Heart right ventricle (tissue), 16 donors: ENCODE measurements around the gene WDR83. TPM values are rescaled to one million over a fixed set of nuclear protein-coding genes. Genes with fewer than 3 reads are reported as not detected.

Source experiments
- ATAC-seq, 8 donors: fragments of 200-7000 bp; cut with Tn5 transposase; one replicate each; pipeline ENCODE4 v1.9.1; 2020; ENCODE audit warnings: mild to moderate bottlenecking in 8 of 8, moderate library complexity in 8 of 8, moderate number of reproducible peaks in 1 of 8
- DNase-seq, 2 donors: peaks; one replicate each; pipeline ENCODE4 v3.0.0-alpha.2; 2020
- H3K27ac ChIP-seq, 10 donors: fragments of 200-600 bp; sonication (generic) in 2 of 10; one replicate each; pipeline versions ENCODE4 v1.5.0 to v1.8.0; 2020 to 2022; ENCODE audit warnings: mild to moderate bottlenecking in 3 of 10
- H3K27me3 ChIP-seq, 7 donors: fragments of 200-600 bp; one replicate each; pipeline ENCODE4 v1.8.0; 2021 to 2022; ENCODE audit warnings: mild to moderate bottlenecking in 2 of 7
- H3K36me3 ChIP-seq, 9 donors: fragments of 200-600 bp; sonication (generic) in 1 of 9; one replicate each; pipeline versions ENCODE4 v1.5.0 to v1.8.0; 2020 to 2022; ENCODE audit warnings: mild to moderate bottlenecking in 2 of 9
- H3K4me1 ChIP-seq, 9 donors: fragments of 200-600 bp; sonication (generic) in 1 of 9; one replicate each; pipeline versions ENCODE4 v1.5.0 to v1.8.0; 2020 to 2022; ENCODE audit warnings: mild to moderate bottlenecking in 4 of 9
- H3K4me3 ChIP-seq, 10 donors: fragments of 200-600 bp; sonication (generic) in 2 of 10; one replicate each; pipeline versions ENCODE4 v1.5.0 to v1.8.0; 2020 to 2022; ENCODE audit warnings: mild to moderate bottlenecking in 7 of 10, moderate library complexity in 2 of 10
- H3K9me3 ChIP-seq, 11 donors: fragments of 200-600 bp in 10 of 11; sonication (generic) in 2 of 11; one replicate each; pipeline versions ENCODE4 v1.5.0 to v1.8.0; 2013 to 2022; ENCODE audit warnings: mild to moderate bottlenecking in 2 of 11, control low read depth in 1 of 11, moderate library complexity in 1 of 11
- CTCF ChIP-seq, 9 donors: fragments of 200-600 bp; sonication (generic) in 2 of 9; IDR thresholded peaks; one replicate each; pipeline versions ENCODE4 v1.5.0 to v1.8.0; 2021 to 2022; ENCODE audit warnings: antibody characterized with exemption in 9 of 9, mild to moderate bottlenecking in 5 of 9, moderate library complexity in 1 of 9
- WGBS, 2 donors: extraction: QIAGEN DNeasy Blood & Tissue Kit; methylation state at CpG; one replicate each; pipeline ENCODE4 v1.1.7; 2013; ENCODE audit warnings: inconsistent platforms in 1 of 2; 5-methylcytosine and 5-hydroxymethylcytosine counted together
- intact Hi-C, 10 donors: fragments of 100-400 bp; cut with DNase I; formaldehyde crosslinking; loops; one replicate each; pipeline versions ENCODE4 v1.11.1 to v1.14.2; 2022
- polyA plus RNA-seq, 2 donors: library from polyadenylated mRNA; stranded (reverse); fragments of 200-250 nt; gene quantifications; one replicate each; pipeline ENCODE4 v1.2.3, GENCODE V29; 2013
- total RNA-seq, 10 donors: library from RNA; stranded (reverse); fragmentation: NEBNext Ultra II Directional in 3 of 10; extraction: Animal tissue kit (Norgen Biotek cat#: 25700) in 3 of 10; gene quantifications; one replicate each; pipeline versions ENCODE4 v1.2.1 to v1.2.4, GENCODE V29; 2021 to 2023
- donor health status: Arrhythmogenic right ventricular cardiomyopathy.
- donor health status: ischemic (EF 13 %, LVEDD 7.1; RV severe dilation, severe dysfunction).
- donor health status: healthy with polysubstance abuse.
- donor health status: DM: no; HTN: yes; CAD: no.
- donor health status: DM: no; HTN: no; CAD: no.
- donor health status: ischemic (EF 25% LVEDD 6.9; RV normal size, moderate dysfunction).
- donor health status: ischemic (EF 25% LVEDD 5.7; RV mildly dilated, moderate dysfunction).
- donor health status: healthy.
- donor health status: DM: yes; HTN: yes; CAD: no.
- donor health status: Ischemic cardiomyopathy.
- donor health status: ischemic (EF 35%, LVEDD 5.7; RV mildly dilated, moderate dysfunction).
- donor health status: nonischemic (EF 11% LVEDD 7.7; RV severe dilation, severe dysfunction).
- donor health status: DM: yes; HTN: yes; CAD: no.
- donor health status: PGD.
- donor health status: ischemic (EF 29% LVEDD 5.4; RV normal size, mild dysfunction).
- donor health status: nonischemic (EF 23%, LVEDD 6.1; RV moderate dilation, normal function).

WDR83 gene
- total and polyA plus RNA-seq, 12 donors: 5.5 to 19.7 (median 8.1) TPM

DNA sequence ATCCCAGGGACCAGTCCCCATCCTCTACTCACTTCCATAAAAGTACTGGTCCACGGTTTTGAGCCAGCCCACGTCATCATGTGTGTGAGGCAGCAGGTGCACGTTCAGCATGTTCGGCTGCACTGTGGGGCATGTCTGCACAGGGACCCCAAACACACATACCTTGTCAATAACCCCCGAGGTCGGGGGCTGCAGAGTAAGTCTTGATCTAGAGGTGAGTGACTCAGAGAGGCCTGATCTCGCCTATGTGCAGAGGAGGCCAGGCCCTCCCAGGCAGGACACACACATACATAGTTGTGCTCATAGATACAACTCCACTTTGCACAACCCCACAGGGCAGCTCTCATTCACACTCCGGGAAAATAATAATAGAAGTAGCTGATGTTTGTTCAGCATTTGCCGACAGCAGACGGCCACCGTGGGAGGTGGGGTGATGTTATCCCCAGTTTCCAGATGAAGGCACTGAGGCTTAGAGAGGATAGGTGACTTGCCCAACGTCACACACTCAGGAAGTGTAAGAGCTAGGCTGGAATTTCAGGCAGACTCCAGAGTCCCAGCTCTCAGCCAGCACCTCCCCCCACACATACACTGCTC, 839 bp upstream of the WDR83 start:
- H3K4me1 ChIP-seq: peaks cover 17 to 49% (median 38%) of the 10 kb centered on the region in 9 donors
- ATAC-seq (peak in 1 of 8 donors; percentile 0), DNase-seq (no peak)
- peaks cover 0 to 51% (median 24%) of the 10 kb centered on the region in 9 donors for H3K36me3 ChIP-seq
- H3K27me3 ChIP-seq: no peaks in the 10 kb centered on the region
- WGBS, 2 donors: 60 to 68% methylated on average over 12 of the region's 12 CpGs
- no peak for TF ChIP-seq CTCF (IDR thresholded peaks at IDR 0.05)
- H3K27ac ChIP-seq: peak overlapping the region in 4 of 10 donors; percentile 4 to 91 (median 80)
- H3K9me3 ChIP-seq: no peaks in the 10 kb centered on the region
- peak overlapping the region; percentile 65 to 99 (median 89) for H3K4me3 ChIP-seq
- intact Hi-C loops: loop anchor here in 2 of 10 donors (5.0 kb wide), 1 partner anchor 103 kb away; no protein-coding TSS in a partner anchor

- H3K27ac ChIP-seq: no peak overlapping the region
- TF ChIP-seq CTCF (IDR thresholded peaks at IDR 0.05): no peak
- no peaks in the 10 kb centered on the region for H3K27me3 ChIP-seq
- DNase-seq (no peak), ATAC-seq (no peak)
- 76 to 79% methylated on average over 4 of the region's 4 CpGs for WGBS, 2 donors
- peak overlapping the region in 6 of 10 donors; percentile 78 to 93 (median 86) for H3K4me3 ChIP-seq
- H3K4me1 ChIP-seq: peaks cover 17 to 55% (median 41%) of the 10 kb centered on the region in 9 donors
- H3K36me3 ChIP-seq: peaks cover 0 to 48% (median 15%) of the 10 kb centered on the region in 9 donors
- no peaks in the 10 kb centered on the region for H3K9me3 ChIP-seq
- intact Hi-C loops: loop anchor here in 2 of 10 donors (5.0 kb wide), 1 partner anchor 106 kb away; no protein-coding TSS in a partner anchor
These were observed 1.2 kb downstream of the WDR83 start for GRCh38 chr19:12667731-12668302.

DNA sequence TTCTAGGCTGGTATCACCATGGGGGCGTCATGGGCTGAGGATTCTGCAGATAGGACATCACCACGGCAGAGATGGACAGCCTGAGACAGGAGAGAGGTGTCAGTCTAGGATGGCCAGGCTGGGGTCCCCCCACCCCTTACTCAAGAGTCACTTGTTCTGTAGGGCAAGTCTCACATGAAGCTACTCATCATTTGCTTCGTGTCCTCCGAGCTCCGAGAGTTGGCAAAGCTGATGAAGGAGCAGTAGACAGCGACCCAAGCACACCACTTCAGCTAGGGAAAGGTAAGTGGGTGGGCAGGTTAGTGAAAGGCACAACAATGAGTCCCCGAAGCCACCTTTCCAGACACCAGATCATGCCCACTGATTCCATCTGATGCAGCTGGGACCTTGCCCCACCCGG, 1.7 kb downstream of the WDR83 start:
- intact Hi-C loops: loop anchor here in 2 of 10 donors (5.0 kb wide), 1 partner anchor 106 kb away; no protein-coding TSS in a partner anchor
- peaks cover 0 to 48% (median 14%) of the 10 kb centered on the region in 9 donors for H3K36me3 ChIP-seq
- H3K9me3 ChIP-seq: no peaks in the 10 kb centered on the region
- H3K4me3 ChIP-seq: peak overlapping the region; percentile 73 to 97 (median 85)
- no peak for DNase-seq
- H3K27me3 ChIP-seq: no peaks in the 10 kb centered on the region
- 68 to 72% methylated on average over 8 of the region's 8 CpGs for WGBS, 2 donors
- no peak for TF ChIP-seq CTCF (IDR thresholded peaks at IDR 0.05)
- H3K27ac ChIP-seq: peak overlapping the region in 7 of 10 donors; percentile 84 to 100 (median 94)
- no peak for ATAC-seq
- peaks cover 17 to 55% (median 41%) of the 10 kb centered on the region in 9 donors for H3K4me1 ChIP-seq

DNA sequence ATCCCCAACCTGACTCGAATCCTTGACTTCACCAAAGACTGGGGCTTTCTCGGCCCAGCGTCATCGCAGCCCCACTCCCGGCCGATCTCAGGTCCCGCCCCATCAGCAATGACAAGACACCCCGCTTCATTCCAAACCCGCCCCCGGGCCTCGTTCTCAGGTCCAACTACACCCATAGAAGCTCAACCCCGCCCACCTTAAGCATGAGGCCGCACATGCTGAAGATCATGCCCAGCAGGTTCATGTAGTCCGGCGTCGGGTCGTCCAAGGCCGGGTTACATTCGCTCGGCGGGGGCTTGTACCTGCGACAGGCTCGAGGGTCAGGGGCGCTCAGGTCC, 2.3 kb downstream of the WDR83 start:
- Histone ChIP-seq H3K27me3 (no peaks in the 10 kb centered on the region), H3K4me1 (peaks cover 17 to 55% (median 41%) of the 10 kb centered on the region in 9 donors), H3K36me3 (peaks cover 0 to 48% (median 12%) of the 10 kb centered on the region in 9 donors), H3K4me3 (peak overlapping the region; percentile 73 to 97 (median 85)), H3K9me3 (no peaks in the 10 kb centered on the region), H3K27ac (peak overlapping the region; percentile 84 to 100 (median 96))
- intact Hi-C loops: loop anchor here in 2 of 10 donors (5.0 kb wide), 1 partner anchor 107 kb away; no protein-coding TSS in a partner anchor
- ATAC-seq (peak in 5 of 8 donors; percentile 1 to 26 (median 10)), DNase-seq (peak; percentile 40 to 45)
- TF ChIP-seq CTCF (IDR thresholded peaks at IDR 0.05): no peak
- 0% methylated on average over 24 of the region's 24 CpGs for WGBS, 2 donors
